Esophagus muscularis mucosa (tissue), 4 donors: ENCODE data around the gene USP17L20.
"Not testable (repeated sequence)": the region's sequence is repeated elsewhere in the genome, so short reads cannot be mapped to it uniquely, and the experiment has no call there.

ENCODE experiments used
- EP300 ChIP-seq: sonication (generic); formaldehyde crosslinking; IDR thresholded peaks from one replicate; pipeline ENCODE4 v1.6.1; 2017; ENCODE audit warnings: antibody characterized with exemption
- POLR2A ChIP-seq: fragments of 450-650 bp; IDR thresholded peaks from one replicate; pipeline ENCODE4 v1.6.1; 2017; ENCODE audit warnings: antibody characterized with exemption, moderate library complexity, mild to moderate bottlenecking, low read depth
- POLR2AphosphoS5 ChIP-seq, 2 donors: sonication (generic); formaldehyde crosslinking; IDR thresholded peaks; one replicate each; pipeline ENCODE4 v1.6.1; 2017; ENCODE audit warnings: antibody characterized with exemption in 2 of 2
- TF ChIP-seq, protein P1 (sequence below), 3 experiments: fragments of 200-600 bp in 2 of 3; fragments of 450-650 bp in 1 of 3; sonication (generic) in 2 of 3; IDR thresholded peaks; one replicate each; pipeline ENCODE4 v1.5.1; 2017 to 2019; ENCODE audit warnings: antibody characterized with exemption in 3 of 3, mild to moderate bottlenecking in 2 of 3, moderate library complexity in 1 of 3

DNA sequence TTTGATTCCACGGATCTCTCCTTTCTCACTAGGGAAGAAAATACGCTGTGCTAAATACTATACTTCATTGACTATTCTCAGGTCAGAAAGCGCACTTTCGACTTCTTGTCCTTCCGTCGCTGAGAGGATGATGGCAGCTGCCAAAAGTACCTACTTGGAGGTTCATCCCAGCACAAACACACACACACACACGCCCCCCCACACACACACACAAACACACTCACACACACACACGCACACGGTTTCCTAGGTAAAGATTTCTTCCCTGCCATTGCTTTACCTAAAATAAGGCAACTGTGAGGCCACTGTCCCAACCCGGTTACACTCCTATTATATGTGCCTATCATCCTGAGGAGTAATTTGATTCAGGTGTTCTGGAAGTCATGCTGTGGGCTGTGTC is 13.8 kb downstream of the USP17L20 start:
- TF ChIP-seq, protein P1, sequence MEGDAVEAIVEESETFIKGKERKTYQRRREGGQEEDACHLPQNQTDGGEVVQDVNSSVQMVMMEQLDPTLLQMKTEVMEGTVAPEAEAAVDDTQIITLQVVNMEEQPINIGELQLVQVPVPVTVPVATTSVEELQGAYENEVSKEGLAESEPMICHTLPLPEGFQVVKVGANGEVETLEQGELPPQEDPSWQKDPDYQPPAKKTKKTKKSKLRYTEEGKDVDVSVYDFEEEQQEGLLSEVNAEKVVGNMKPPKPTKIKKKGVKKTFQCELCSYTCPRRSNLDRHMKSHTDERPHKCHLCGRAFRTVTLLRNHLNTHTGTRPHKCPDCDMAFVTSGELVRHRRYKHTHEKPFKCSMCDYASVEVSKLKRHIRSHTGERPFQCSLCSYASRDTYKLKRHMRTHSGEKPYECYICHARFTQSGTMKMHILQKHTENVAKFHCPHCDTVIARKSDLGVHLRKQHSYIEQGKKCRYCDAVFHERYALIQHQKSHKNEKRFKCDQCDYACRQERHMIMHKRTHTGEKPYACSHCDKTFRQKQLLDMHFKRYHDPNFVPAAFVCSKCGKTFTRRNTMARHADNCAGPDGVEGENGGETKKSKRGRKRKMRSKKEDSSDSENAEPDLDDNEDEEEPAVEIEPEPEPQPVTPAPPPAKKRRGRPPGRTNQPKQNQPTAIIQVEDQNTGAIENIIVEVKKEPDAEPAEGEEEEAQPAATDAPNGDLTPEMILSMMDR (IDR thresholded peaks at IDR 0.05) = not testable (repeated sequence)
- not testable (repeated sequence) for TF ChIP-seq EP300; POLR2AphosphoS5 (IDR thresholded peaks at IDR 0.05); POLR2A
